Psoas muscle (tissue), 8 donors: ENCODE data around the gene ISLR. TPM values are rescaled to one million over a fixed set of nuclear protein-coding genes. Genes with fewer than 3 reads are reported as not detected.

Experiments used
- ATAC-seq, 4 donors: fragments of 200-7000 bp; cut with Tn5 transposase; one replicate each; pipeline ENCODE4 v1.9.1; 2020; ENCODE audit warnings: moderate library complexity in 3 of 4, mild to moderate bottlenecking in 2 of 4
- DNase-seq, 2 donors: peaks; one replicate each; pipeline ENCODE4 v3.0.0-alpha.2; 2020
- H3K27ac ChIP-seq: fragments of 200-600 bp; one replicate; pipeline ENCODE4 v1.8.0; 2022
- H3K27me3 ChIP-seq, 3 donors: fragments of 200-600 bp in 1 of 3; one replicate each; pipeline versions ENCODE4 v1.6.1 to v1.8.0; 2013 to 2022; ENCODE audit warnings: low read length in 2 of 3, mild to moderate bottlenecking in 2 of 3, moderate library complexity in 1 of 3; ENCODE audit not compliant: insufficient read depth in 3 of 3
- H3K36me3 ChIP-seq, 2 donors: fragments of 200-600 bp in 1 of 2; one replicate each; pipeline versions ENCODE4 v1.6.1 to v1.8.0; 2013 to 2022; ENCODE audit warnings: low read depth in 1 of 2, mild to moderate bottlenecking in 1 of 2, moderate library complexity in 1 of 2; ENCODE audit not compliant: insufficient read depth in 1 of 2
- H3K4me1 ChIP-seq: fragments of 200-600 bp; one replicate; pipeline ENCODE4 v1.8.0; 2022
- H3K4me3 ChIP-seq: fragments of 200-600 bp; one replicate; pipeline ENCODE4 v1.8.0; 2022; ENCODE audit warnings: mild to moderate bottlenecking
- H3K9me3 ChIP-seq: fragments of 200-600 bp; one replicate; pipeline ENCODE4 v1.8.0; 2022
- CTCF ChIP-seq: fragments of 200-600 bp; IDR thresholded peaks from one replicate; pipeline ENCODE4 v1.8.0; 2022; ENCODE audit warnings: antibody characterized with exemption
- WGBS, 3 donors: extraction: QIAGEN DNeasy Blood & Tissue Kit; methylation state at CpG; one replicate each; pipeline versions ENCODE4 v1.1.6 to v1.1.7; 2013; 5-methylcytosine and 5-hydroxymethylcytosine counted together
- intact Hi-C, 2 donors: fragments of 100-400 bp; cut with DNase I; formaldehyde crosslinking; loops; one replicate each; pipeline versions ENCODE4 v1.11.0 to v1.14.2; 2022
- polyA plus RNA-seq, 3 donors: library from polyadenylated mRNA; stranded (reverse); fragments of 200-250 nt; gene quantifications; one replicate each; pipeline ENCODE4 v1.2.3, GENCODE V29; 2013
- total RNA-seq, 4 donors: library from RNA; stranded (reverse); fragmentation: NEBNext Ultra II Directional in 2 of 4; extraction: Animal tissue kit (Norgen Biotek cat#: 25700) in 2 of 4; gene quantifications; one replicate each; pipeline versions ENCODE4 v1.2.1 to v1.2.4, GENCODE V29; 2021 to 2023
- donor health status: healthy with polysubstance abuse.
- donor health status: DM: no; HTN: no; CAD: no; lungs with moderate emphysema.
- donor health status: Bipolar disorder and iron deficiency.
- donor health status: healthy.
- donor health status: DM: yes; HTN: yes; CAD: no.
- donor health status: DM: no; HTN: no; CAD: no.
- donor health status: DM: no; HTN: no; CAD: no.
- donor health status: DM: yes; HTN: yes; CAD: no.

ISLR gene
- total and polyA plus RNA-seq, 7 donors, result 2.6 to 18.0 (median 4.1) TPM

- Histone ChIP-seq H3K4me3 (no peak overlapping the region), H3K9me3 (no peaks in the 10 kb centered on the region), H3K36me3 (no peaks in the 10 kb centered on the region), H3K27me3 (no peaks in the 10 kb centered on the region), H3K4me1 (no peaks in the 10 kb centered on the region), H3K27ac (no peak overlapping the region)
- 92 to 100% (median 100%) methylated on average over 1 of the region's 1 CpG for WGBS, 3 donors
- no peak for DNase-seq
- ATAC-seq, result no peak
- intact Hi-C loops, result no loop called here
- TF ChIP-seq CTCF, result no peak
Observed at GRCh38 chr15:74211656-74212055, 38.1 kb downstream of the ISLR start.

- H3K4me3 ChIP-seq, result no peak overlapping the region
- H3K9me3 ChIP-seq, result no peaks in the 10 kb centered on the region
- no peaks in the 10 kb centered on the region for H3K36me3 ChIP-seq
- no peak overlapping the region for H3K27ac ChIP-seq
- DNase-seq, result no peak
- 85 to 90% (median 87%) methylated on average over 9 of the region's 9 CpGs for WGBS, 3 donors
- H3K4me1 ChIP-seq, result no peaks in the 10 kb centered on the region
- intact Hi-C loops, result no loop called here
- ATAC-seq, result no peak
- H3K27me3 ChIP-seq, result no peaks in the 10 kb centered on the region
- no peak for TF ChIP-seq CTCF
Observed at GRCh38 chr15:74212494-74212893, 39.0 kb downstream of the ISLR start.

GRCh38 chr15:74213858-74214284 is 40.4 kb downstream of the ISLR start:
- no peaks in the 10 kb centered on the region for H3K36me3 ChIP-seq
- no peaks in the 10 kb centered on the region for H3K9me3 ChIP-seq
- TF ChIP-seq CTCF, result no peak
- intact Hi-C loops, result no loop called here
- H3K4me1 ChIP-seq, result no peaks in the 10 kb centered on the region
- H3K4me3 ChIP-seq, result no peak overlapping the region
- 54 to 61% (median 60%) methylated on average over 7 of the region's 7 CpGs for WGBS, 3 donors
- H3K27me3 ChIP-seq, result no peaks in the 10 kb centered on the region
- ATAC-seq, result no peak
- DNase-seq, result no peak
- no peak overlapping the region for H3K27ac ChIP-seq

GRCh38 chr15:74214324-74215021 is 41.0 kb downstream of the ISLR start:
- Histone ChIP-seq H3K27ac (no peak overlapping the region), H3K27me3 (no peaks in the 10 kb centered on the region), H3K9me3 (no peaks in the 10 kb centered on the region), H3K4me3 (no peak overlapping the region), H3K36me3 (no peaks in the 10 kb centered on the region), H3K4me1 (no peaks in the 10 kb centered on the region)
- DNase-seq, result no peak
- ATAC-seq, result no peak
- 70 to 77% (median 74%) methylated on average over 5 to 6 of the region's 6 CpGs for WGBS, 3 donors
- intact Hi-C loops, result no loop called here
- no peak for TF ChIP-seq CTCF

- Histone ChIP-seq H3K4me1 (no peaks in the 10 kb centered on the region), H3K27me3 (peaks cover 0 to 3% (median 0%) of the 10 kb centered on the region in 3 donors), H3K27ac (no peak overlapping the region), H3K4me3 (no peak overlapping the region), H3K36me3 (no peaks in the 10 kb centered on the region), H3K9me3 (no peaks in the 10 kb centered on the region)
- WGBS, 3 donors, result 81 to 85% (median 83%) methylated on average over 8 of the region's 8 CpGs
- no peak for ATAC-seq
- no peak for TF ChIP-seq CTCF
- DNase-seq, result no peak
- intact Hi-C loops, result no loop called here
Observed at GRCh38 chr15:74215958-74216357, 42.4 kb downstream of the ISLR start.
